Mesendoderm (in vitro differentiated cells): ENCODE measurements around the gene RNF213.

Source experiments
- DNase-seq: peaks from one replicate; pipeline ENCODE4 v3.0.0; 2013
- H2AK5ac ChIP-seq: 2 replicates; pipeline ENCODE4 v1.6.1; 2013; ENCODE audit warnings: low read length, inconsistent platforms
- H2BK120ac ChIP-seq: 2 replicates; pipeline ENCODE4 v1.6.1; 2013; ENCODE audit warnings: low read depth, mild to moderate bottlenecking, low read length, moderate library complexity, mixed read lengths
- H2BK15ac ChIP-seq: replicated peaks from 2 replicates; pipeline ENCODE4 v1.6.1; 2013; ENCODE audit warnings: low read depth, mild to moderate bottlenecking, moderate library complexity
- H2BK5ac ChIP-seq: 2 replicates; pipeline ENCODE4 v1.6.1; 2013; ENCODE audit warnings: low read length, inconsistent platforms
- H3K18ac ChIP-seq: 2 replicates; pipeline ENCODE4 v1.6.1; 2013; ENCODE audit warnings: mild to moderate bottlenecking, low read length, mixed read lengths
- H3K23ac ChIP-seq: one replicate; pipeline ENCODE4 v1.6.1; 2013; ENCODE audit warnings: low read length
- H3K27ac ChIP-seq: 2 replicates; pipeline ENCODE4 v1.5.1; 2013; ENCODE audit warnings: low read depth, mild to moderate bottlenecking, inconsistent platforms, low read length, moderate library complexity
- H3K27me3 ChIP-seq: 2 replicates; pipeline ENCODE4 v1.6.1; 2013; ENCODE audit warnings: low read length, control low read depth, mild to moderate bottlenecking, inconsistent platforms; ENCODE audit not compliant: insufficient read depth, poor library complexity
- H3K36me3 ChIP-seq: 2 replicates; pipeline ENCODE4 v1.6.1; 2013; ENCODE audit warnings: low read length, inconsistent platforms; ENCODE audit not compliant: control insufficient read depth, insufficient read depth
- H3K4ac ChIP-seq: one replicate; pipeline ENCODE4 v1.6.1; 2013; ENCODE audit warnings: low read depth, mild to moderate bottlenecking, low read length, moderate library complexity
- H3K4me1 ChIP-seq: 2 replicates; pipeline ENCODE4 v1.6.1; 2013; ENCODE audit warnings: low read depth, low read length, inconsistent platforms; ENCODE audit not compliant: control insufficient read depth
- H3K4me2 ChIP-seq: 2 replicates; pipeline ENCODE4 v1.6.1; 2013; ENCODE audit warnings: low read length
- H3K4me3 ChIP-seq: 2 replicates; pipeline ENCODE4 v1.5.1; 2013; ENCODE audit warnings: mild to moderate bottlenecking, low read length
- H3K56ac ChIP-seq: one replicate; pipeline ENCODE4 v1.6.1; 2013; ENCODE audit warnings: low read length
- H3K79me1 ChIP-seq: 2 replicates; pipeline ENCODE4 v1.6.1; 2013; ENCODE audit warnings: low read length, inconsistent platforms
- H3K79me2 ChIP-seq: 2 replicates; pipeline ENCODE4 v1.6.1; 2013; ENCODE audit warnings: mild to moderate bottlenecking, low read length; ENCODE audit not compliant: control insufficient read depth, insufficient read depth
- H3K9ac ChIP-seq: 2 replicates; pipeline ENCODE4 v1.6.1; 2013; ENCODE audit warnings: low read length, inconsistent platforms
- H4K5ac ChIP-seq: one replicate; pipeline ENCODE4 v1.6.1; 2013; ENCODE audit warnings: low read length
- H4K8ac ChIP-seq: one replicate; pipeline ENCODE4 v1.6.1; 2013; ENCODE audit warnings: low read depth, mild to moderate bottlenecking, control low read depth, low read length, moderate library complexity
- WGBS: extraction: QIAGEN DNeasy Blood & Tissue Kit; methylation state at CpG from one replicate; pipeline ENCODE4 v1.1.7; 2013; ENCODE audit warnings: low lambda C conversion rate, missing lambda C conversion rate; ENCODE audit not compliant: insufficient coverage; ENCODE audit errors: extremely low coverage; 5-methylcytosine and 5-hydroxymethylcytosine counted together

RNF213 gene

DNA sequence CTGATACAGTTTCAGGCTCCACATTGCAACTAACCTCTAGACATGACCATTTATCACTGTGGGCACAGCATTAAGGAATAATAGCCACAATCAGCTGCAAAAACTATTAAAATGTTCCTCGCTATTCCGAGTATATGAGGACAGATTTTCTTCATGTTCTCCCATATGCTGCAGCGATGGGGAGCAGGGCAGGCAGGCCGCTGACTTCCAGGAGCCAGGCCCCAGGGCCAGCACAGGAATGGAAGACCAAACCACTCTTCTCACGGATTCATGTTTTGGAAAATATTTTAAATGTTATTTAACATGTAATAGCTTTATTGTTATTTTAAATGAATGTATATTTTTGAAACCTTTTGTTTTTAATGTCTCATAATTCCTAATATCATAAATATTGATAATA is 110.5 kb downstream of the RNF213 start:
- Histone ChIP-seq H3K27ac (no peak overlapping the region), H3K4me3 (no peak overlapping the region), H3K4me2 (no peak overlapping the region), H2BK120ac (no peak overlapping the region), H3K56ac (no peak overlapping the region), H3K36me3 (peaks cover 9% of the 10 kb centered on the region), H4K8ac (no peak overlapping the region), H4K5ac (no peak overlapping the region), H2BK5ac (no peak overlapping the region), H3K23ac (no peak overlapping the region), H2AK5ac (no peak overlapping the region), H3K18ac (no peak overlapping the region), H3K27me3 (no peaks in the 10 kb centered on the region), H3K79me2 (no peaks in the 10 kb centered on the region), H3K79me1 (no peaks in the 10 kb centered on the region), H3K4ac (no peak overlapping the region), H3K9ac (no peak overlapping the region), H2BK15ac (no peak overlapping the region), H3K4me1 (no peaks in the 10 kb centered on the region)
- no peak for DNase-seq
- no CpG with 5 or more reads among the region's 5 CpGs for WGBS

DNA sequence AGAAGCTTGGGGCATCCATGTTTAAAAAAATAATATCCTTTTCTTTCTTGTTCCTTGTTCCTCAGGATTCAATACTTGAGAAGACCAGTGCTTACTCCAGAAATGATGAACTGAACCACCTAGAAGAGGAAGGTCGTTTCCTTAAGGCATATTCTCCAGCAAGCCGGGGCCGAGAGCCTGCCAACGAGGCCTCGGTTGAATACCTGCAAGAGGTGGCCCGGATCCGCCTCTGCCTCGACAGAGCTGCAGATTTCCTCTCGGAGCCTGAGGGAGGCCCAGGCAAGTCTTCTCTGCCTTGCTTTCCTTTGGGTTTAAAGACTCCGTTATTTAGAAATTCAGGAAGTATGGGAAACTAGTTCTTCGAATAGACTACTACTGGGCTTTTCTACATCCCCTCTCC is 111.8 kb downstream of the RNF213 start:
- WGBS: no CpG with 5 or more reads among the region's 11 CpGs

DNA sequence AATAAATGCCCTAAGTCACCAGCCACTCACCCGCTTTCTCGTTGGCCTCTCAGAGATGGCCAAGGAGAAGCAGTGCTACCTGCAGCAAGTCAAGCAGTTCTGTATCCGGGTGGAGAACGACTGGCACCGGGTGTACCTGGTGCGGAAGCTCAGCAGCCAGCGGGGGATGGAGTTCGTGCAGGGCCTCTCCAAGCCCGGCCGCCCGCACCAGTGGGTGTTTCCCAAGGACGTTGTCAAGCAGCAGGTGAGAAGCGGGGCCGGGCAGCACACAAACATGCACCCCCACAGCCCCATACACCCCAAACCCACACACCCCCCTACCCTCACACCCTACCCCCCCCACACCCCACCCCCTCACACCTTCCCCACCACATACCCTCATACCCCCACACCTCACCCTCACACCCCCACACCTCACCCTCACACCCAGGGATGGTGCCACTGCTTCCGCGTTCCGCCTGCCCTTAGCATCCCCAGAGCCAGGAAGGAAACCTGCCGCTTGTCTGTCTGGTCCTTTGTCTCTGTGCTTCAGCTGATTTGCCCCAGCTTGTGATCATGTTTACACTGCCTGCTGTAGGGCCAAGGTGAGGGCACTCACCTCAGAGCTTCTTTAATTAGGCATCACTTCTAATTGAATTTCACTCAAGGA is 112.4 kb downstream of the RNF213 start:
- Histone ChIP-seq H3K18ac (no peak overlapping the region), H3K79me1 (no peaks in the 10 kb centered on the region), H3K4ac (no peak overlapping the region), H2AK5ac (no peak overlapping the region), H3K36me3 (peaks cover 12% of the 10 kb centered on the region), H3K4me3 (no peak overlapping the region), H3K9ac (no peak overlapping the region), H3K79me2 (no peaks in the 10 kb centered on the region), H2BK5ac (no peak overlapping the region), H3K23ac (no peak overlapping the region), H3K27me3 (no peaks in the 10 kb centered on the region), H3K4me2 (no peak overlapping the region), H3K27ac (no peak overlapping the region), H3K4me1 (no peaks in the 10 kb centered on the region), H4K5ac (no peak overlapping the region), H2BK15ac (no peak overlapping the region), H3K56ac (no peak overlapping the region), H4K8ac (no peak overlapping the region), H2BK120ac (no peak overlapping the region)
- no peak for DNase-seq
- no CpG with 5 or more reads among the region's 18 CpGs for WGBS

More for the DNA sequence above, 111.8 kb downstream of the RNF213 start:
- Histone ChIP-seq H3K27ac (no peak overlapping the region), H3K18ac (no peak overlapping the region), H3K23ac (no peak overlapping the region), H3K79me1 (no peaks in the 10 kb centered on the region), H4K5ac (no peak overlapping the region), H3K9ac (no peak overlapping the region), H3K27me3 (no peaks in the 10 kb centered on the region), H3K79me2 (no peaks in the 10 kb centered on the region), H3K4me3 (no peak overlapping the region), H3K4me1 (no peaks in the 10 kb centered on the region), H2AK5ac (no peak overlapping the region), H3K4me2 (no peak overlapping the region), H2BK120ac (no peak overlapping the region), H3K36me3 (peaks cover 12% of the 10 kb centered on the region), H3K56ac (no peak overlapping the region), H2BK5ac (no peak overlapping the region), H2BK15ac (no peak overlapping the region), H3K4ac (no peak overlapping the region), H4K8ac (no peak overlapping the region)
- DNase-seq: no peak

DNA sequence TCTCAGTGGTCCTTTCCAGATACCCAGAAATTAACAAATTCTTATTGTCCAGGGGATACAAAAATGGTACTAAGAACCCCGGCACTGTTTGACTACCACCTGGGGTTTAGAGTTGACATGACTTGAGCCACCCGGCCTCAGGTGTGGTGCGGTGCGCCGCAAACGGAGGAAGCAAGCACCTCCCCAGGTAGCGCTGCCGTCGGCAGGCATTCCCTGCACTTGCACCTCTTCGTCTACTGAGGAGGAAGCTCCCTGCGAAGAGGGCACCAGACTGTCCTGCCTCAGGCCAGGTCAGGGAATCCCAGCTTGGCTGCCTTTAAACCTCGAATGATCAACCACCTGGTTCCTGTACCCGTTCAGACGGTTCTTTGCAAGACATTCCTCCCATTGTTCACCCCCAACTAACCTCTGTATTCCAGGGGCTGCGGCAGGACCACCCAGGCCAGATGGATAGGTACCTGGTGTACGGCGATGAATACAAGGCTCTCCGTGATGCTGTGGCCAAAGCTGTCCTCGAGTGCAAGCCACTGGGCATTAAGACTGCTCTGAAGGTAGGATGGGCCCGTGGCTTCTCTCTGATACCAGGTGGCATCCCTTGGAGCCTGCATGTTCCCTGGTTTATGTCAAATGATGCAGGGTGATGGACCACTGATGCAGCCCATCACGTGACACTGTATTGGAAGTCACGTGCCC is 113.5 kb downstream of the RNF213 start:
- H3K27ac ChIP-seq: no peak overlapping the region
- H3K4me1 ChIP-seq: no peaks in the 10 kb centered on the region
- H3K27me3 ChIP-seq: no peaks in the 10 kb centered on the region
- no peak overlapping the region for H3K9ac ChIP-seq
- no peak overlapping the region for H3K23ac ChIP-seq
- no peaks in the 10 kb centered on the region for H3K79me2 ChIP-seq
- no peak overlapping the region for H2BK5ac ChIP-seq
- DNase-seq: no peak
- H4K5ac ChIP-seq: no peak overlapping the region
- H3K56ac ChIP-seq: no peak overlapping the region
- no peak overlapping the region for H3K4me3 ChIP-seq
- peaks cover 12% of the 10 kb centered on the region for H3K36me3 ChIP-seq
- H2BK120ac ChIP-seq: no peak overlapping the region
- H2AK5ac ChIP-seq: no peak overlapping the region
- no peak overlapping the region for H3K4ac ChIP-seq
- no peak overlapping the region for H2BK15ac ChIP-seq
- H3K79me1 ChIP-seq: no peaks in the 10 kb centered on the region
- H4K8ac ChIP-seq: no peak overlapping the region
- no peak overlapping the region for H3K4me2 ChIP-seq
- no peak overlapping the region for H3K18ac ChIP-seq
- WGBS: no CpG with 5 or more reads among the region's 22 CpGs

DNA sequence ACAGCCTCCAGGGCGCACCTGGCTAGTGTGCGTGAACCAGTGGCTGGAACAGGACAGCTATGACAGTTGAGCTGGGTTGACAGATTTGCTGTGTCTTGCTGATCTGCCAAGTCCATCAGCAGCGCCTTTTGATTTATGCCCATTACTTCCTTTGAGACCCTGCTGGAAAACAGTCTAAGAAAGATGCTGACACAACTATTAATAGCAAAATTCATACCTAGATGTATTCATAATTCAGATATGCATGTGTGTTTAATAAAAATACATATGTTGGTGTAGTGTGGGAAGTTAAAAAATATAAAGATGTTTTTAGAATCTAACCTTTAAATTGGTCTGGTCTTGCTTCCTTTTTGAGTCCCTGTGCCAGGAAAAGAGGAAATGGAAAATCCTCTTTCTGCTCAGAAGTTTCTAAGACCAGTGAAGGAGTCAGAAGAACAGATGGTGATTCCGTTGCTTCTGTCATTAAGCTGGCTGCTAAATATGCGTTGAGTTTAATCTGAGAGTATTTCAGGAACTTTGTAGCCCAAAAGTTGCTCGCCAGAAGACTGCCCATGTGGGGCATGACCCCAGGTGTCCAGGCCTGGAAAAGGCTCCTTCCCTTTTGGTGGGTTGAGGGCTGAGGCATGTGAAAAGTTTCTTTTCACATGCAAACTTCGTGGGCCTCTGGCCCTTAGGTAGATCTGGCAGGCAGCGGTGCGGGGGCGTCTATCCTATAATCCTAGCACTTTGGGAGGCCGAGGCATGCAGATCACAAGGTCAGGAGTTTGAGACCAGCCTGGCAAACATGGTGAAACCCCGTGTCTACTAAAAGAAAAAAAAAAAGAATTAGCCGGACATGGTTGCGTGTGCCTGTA is 114.3 kb downstream of the RNF213 start:
- no peak overlapping the region for H2AK5ac ChIP-seq
- WGBS: no CpG with 5 or more reads among the region's 14 CpGs
- no peak overlapping the region for H3K4me2 ChIP-seq
- H4K8ac ChIP-seq: no peak overlapping the region
- no peaks in the 10 kb centered on the region for H3K4me1 ChIP-seq
- no peak overlapping the region for H3K27ac ChIP-seq
- no peak overlapping the region for H3K23ac ChIP-seq
- H3K56ac ChIP-seq: no peak overlapping the region
- H3K27me3 ChIP-seq: no peaks in the 10 kb centered on the region
- H3K4me3 ChIP-seq: no peak overlapping the region
- no peak overlapping the region for H4K5ac ChIP-seq
- H3K9ac ChIP-seq: no peak overlapping the region
- H2BK120ac ChIP-seq: no peak overlapping the region
- H2BK15ac ChIP-seq: no peak overlapping the region
- H2BK5ac ChIP-seq: no peak overlapping the region
- H3K4ac ChIP-seq: no peak overlapping the region
- no peaks in the 10 kb centered on the region for H3K79me1 ChIP-seq
- DNase-seq: no peak
- no peak overlapping the region for H3K18ac ChIP-seq
- no peaks in the 10 kb centered on the region for H3K79me2 ChIP-seq
- peaks cover 14% of the 10 kb centered on the region for H3K36me3 ChIP-seq
